Measurements from ENCODE around the gene BBX.

DNA sequence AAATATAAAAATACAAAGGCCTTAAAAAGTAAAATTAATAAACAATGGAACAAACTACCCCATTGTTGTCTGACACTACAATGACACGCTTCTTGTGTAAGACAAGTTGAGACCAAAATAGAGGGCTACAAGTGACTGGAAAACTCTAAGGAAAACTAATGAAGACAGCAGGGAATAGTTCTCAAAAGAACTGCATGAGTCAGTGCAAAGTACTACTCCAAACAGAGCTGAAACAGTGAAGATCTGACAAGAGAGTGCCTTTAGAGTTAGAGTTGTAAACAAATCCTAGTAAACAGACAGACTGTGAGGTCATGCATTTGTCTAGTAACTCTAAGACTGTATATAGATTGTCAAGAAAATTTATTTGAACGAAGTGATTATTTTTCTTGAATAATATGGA lies 233.9 kb downstream of the BBX start:
- TF ChIP-seq CTCF (conservative IDR thresholded peaks at IDR 0.05 in 1 of 2, IDR thresholded peaks at IDR 0.05 in 1 of 2; ENCODE audit: extremely low read depth in 1 of 2, insufficient read depth in 1 of 2, low read depth in 1 of 2, low read length in 2 of 2) = no peak
- TF ChIP-seq EZH2 (IDR thresholded peaks at IDR 0.05; ENCODE audit: borderline replicate concordance, low read length) = no peak

All from mammary epithelial cell (primary cell).